T-helper 1 cell (primary cell): ENCODE results near the gene GOLGA8B.
"Not testable (repeated sequence)": the region's sequence is repeated elsewhere in the genome, so short reads cannot be mapped to it uniquely, and the experiment has no call there.

Experiments
- DNase-seq, 5 donors: peaks; one replicate each; pipeline ENCODE4 v3.0.0-alpha.2; 2012 to 2020

GOLGA8B gene

DNA sequence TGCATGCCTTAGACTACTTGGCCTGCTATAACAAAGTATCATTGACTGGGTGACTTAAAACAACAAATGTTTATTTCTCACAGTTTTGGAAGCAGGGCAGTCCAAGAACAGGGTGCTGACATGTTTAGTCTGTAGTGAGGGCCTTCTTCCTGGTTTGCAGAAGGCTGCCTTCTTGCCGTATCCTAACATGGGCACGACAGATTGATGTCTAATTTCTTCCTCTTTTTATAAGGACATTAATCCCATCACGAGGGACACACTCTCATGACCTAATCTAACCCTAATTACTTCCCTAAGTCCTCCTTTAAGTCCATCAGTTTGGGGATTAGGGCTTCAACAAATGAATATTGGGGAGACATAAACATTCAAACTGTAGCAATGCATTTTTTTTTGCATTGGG lies 10.9 kb upstream of the GOLGA8B start:
- no peak for DNase-seq

DNA sequence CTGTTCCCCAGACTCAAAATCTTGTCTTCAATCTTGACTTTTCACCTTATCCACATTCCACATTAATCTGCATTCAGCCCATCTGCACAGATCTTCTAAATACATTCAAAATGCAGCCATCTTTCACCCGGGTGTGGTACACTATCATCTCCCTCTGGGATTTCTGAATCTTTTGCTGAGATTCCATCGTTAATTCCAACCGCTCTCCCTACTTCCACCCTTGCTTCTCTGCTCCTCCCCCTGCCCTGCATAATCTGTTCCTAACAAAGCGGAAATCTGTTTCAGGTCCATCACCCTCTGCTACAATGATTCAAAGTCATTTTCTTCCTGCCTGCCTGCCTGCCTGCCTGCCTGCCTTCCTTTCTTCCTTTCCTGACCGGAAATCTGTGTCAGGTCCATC lies 7.9 kb upstream of the GOLGA8B start:
- DNase-seq: no peak

DNA sequence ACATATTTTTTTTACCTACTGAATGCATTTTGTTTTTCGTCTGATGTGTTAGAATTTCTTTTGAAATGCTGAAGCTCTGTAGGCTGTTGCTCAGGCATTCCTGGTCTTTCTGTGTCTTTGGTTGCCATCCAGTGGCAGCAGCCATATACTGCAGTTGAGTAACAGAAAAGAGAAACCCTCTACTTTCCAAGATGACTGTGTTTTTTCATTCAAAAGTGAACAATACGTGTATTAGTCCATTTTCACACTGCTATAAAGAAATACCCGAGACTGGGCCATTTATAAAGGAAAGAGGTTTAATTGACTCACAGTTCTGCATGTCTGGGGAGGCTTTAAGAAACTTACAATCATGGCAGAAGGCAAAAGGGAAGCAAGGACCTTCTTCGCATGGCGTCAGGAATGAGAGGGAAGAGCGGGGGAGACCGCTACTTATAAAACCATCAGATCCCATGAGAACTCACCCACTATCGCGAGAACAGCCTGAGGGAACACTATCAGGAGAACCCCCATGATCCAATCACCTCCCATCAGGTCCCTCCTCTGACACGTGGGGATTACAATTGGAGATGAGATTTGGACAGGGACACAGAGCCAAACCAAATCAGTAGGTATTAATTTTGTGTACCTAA lies 4.7 kb upstream of the GOLGA8B start:
- DNase-seq: peak in 4 of 5 donors; percentile 38 to 69 (median 44)

- DNase-seq: not testable (repeated sequence)
Measured at GRCh38 chr15:34585966-34586365, 2.5 kb upstream of the GOLGA8B start.

GRCh38 chr15:34584996-34585395 lies 1.5 kb upstream of the GOLGA8B start:
- DNase-seq: no peak

DNA sequence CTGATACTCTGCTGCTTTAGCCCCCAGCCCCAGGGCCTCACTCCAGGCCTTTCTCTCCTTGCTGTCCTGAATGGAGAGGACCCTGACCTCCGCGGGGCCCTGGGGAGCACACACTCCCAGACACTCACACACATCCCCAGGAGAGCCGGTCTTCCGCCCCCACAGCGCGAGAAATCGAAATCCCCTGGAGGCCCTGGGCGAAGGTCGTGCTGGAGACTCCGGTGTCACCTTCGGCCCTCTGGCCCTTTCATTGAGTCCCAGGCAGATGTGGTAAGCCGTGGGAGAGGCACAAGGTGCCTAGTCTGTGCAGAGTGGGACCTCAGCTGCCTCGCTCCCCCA lies 848 bp upstream of the GOLGA8B start:
- no peak for DNase-seq

DNA sequence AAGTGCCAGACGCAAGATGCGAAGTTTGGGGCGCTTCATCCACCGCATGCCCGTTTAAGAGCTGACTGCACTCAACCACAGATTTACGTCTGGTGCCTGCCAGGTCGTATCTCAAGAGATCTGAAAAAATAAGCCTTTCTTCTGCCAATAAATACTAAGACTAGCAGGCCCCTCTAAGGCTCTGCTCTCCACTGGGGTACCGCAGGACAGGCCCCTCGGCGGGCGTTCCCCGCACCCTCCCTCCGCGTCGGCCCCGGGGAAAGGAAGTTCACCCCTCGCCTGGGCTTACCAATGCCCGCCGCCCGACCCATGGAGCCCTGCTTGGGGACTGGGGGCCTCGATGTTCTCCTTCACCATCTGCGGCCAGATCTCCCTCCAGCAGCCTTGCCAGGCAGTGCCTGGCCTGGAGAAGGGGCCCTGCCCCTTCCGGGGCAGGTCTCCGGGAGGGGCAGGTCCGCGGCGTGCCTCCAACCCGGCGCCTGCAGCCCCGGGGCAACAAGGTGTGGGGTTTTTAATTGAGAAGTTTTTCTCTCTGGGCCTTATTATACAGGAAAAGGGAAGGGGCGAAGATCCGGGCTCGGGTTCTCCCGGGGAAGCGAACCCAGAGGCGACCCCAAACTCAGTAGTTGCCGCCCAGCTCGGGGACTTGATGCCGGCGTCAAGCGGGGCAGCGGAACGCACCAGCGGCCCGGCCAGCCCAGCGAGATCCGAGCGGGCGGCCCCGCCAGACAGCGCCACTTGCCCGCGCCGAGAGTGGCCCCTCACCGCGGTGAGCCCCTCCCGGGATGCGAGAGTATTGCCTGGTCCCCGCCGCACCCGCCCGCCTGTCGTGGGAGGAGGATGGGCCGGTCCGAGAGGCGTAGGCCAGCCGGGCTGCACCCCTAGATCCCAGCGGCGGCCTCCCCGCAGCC lies 735 bp downstream of the GOLGA8B start:
- peak in 3 of 5 donors; percentile 16 to 59 (median 29) for DNase-seq

GRCh38 chr15:34581687-34582460 lies 1.6 kb downstream of the GOLGA8B start:
- DNase-seq: not testable (repeated sequence)

DNA sequence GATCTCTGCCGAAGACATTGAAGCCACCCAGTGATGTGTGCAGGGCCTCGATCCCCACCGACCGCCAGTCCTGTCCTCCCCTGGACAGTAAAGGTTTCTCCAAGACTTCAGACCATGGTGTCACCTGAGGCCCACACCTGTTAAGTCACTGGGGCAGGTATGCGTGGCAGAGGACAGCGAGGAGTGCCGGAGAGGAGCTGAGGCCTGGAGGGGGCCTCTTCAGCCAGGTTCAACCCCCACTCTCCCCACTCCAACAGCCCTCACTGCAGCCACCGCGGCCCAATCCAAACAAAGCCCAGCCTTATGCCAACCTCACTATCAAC lies 2.4 kb downstream of the GOLGA8B start:
- no peak for DNase-seq

GRCh38 chr15:34580251-34581042 lies 3.0 kb downstream of the GOLGA8B start:
- DNase-seq: not testable (repeated sequence)

GRCh38 chr15:34578283-34578674 lies 5.2 kb downstream of the GOLGA8B start:
- DNase-seq: no peak

DNA sequence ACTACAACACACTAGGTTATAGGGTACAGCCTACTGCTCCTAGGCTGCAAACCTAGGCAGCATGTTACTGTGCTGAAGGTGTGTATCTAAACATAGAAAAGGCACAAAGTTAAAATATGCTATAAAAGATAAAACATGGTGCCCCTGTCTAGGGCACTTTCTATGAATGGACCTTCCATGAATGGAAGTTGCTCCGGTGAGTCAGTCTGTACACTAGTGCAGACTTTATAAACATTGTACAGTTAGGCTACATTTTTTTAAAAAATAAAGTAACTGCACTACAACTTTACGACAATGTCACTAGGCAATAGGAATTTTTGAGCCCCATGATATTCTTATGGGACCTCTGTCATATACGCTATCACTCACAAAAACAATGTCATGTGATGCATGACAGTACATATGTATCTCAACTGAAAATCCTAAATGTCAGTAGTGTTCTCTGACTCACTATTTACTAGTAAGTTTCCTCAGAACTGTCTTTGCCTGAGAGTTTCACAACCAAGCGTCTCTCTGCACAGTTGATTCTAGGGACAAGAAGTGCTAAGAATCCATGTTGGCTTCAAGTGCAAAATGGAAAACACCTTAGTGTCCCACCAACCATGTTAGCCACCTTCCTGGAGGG lies 5.7 kb downstream of the GOLGA8B start:
- peak in 1 of 5 donors; percentile 16 for DNase-seq

GRCh38 chr15:34575035-34575434 lies 8.4 kb downstream of the GOLGA8B start:
- DNase-seq: not testable (repeated sequence)

GRCh38 chr15:34572921-34573320 lies 10.5 kb downstream of the GOLGA8B start:
- DNase-seq: not testable (repeated sequence)

DNA sequence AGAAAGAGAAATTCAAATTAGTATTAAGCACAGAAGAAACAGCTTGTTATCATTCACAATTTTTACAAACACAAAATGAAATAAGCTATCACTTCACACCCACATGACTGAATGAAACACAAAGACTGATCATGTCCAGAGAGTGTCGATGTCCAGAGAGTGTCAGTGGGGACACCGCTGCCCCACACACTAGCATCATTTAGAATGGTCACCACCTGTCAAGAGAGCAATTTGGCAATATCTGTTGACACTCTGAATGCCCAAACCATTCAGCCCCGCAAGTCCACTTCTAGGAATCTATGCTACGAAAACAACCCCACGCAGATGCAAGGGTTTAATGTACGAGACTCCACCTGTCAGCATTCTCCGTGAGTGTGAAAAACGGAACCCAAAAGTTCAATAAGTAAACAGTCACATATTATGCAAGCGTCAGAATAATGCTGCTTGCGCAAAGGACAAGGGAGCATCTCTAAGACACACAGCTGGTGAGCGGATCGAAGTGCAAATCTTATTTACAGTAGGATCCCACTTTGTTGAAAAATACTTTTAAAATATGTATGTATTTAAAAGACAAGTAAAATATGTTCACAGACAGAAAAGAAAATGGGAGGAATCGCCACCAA lies 11.3 kb downstream of the GOLGA8B start:
- DNase-seq: not testable (repeated sequence)

GRCh38 chr15:34569670-34570396 lies 13.6 kb downstream of the GOLGA8B start:
- not testable (repeated sequence) for DNase-seq

- not testable (repeated sequence) for DNase-seq
Measured at GRCh38 chr15:34567174-34567573, 16.3 kb downstream of the GOLGA8B start.

DNA sequence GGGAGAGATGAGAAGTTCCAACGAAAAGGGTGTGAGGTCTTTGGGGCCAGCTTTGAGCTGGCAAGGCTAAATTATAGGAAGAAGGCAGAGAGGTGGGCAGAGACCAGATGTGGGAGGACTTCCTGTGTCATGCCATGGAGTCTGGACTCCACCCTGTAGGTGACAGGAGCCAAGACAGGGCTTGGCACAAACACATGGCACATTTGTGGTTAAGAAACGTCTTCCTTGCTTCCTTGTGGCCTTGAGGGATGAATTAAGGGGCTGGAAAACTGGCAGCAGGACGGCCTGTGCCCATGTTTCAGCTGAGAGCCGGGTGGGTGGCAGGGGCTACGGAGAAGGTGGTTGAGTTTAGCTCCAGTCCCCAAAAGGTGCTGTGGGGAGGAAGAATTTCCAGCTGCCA lies 18.7 kb downstream of the GOLGA8B start:
- DNase-seq: not testable (repeated sequence)

GRCh38 chr15:34560814-34561213 lies 22.6 kb downstream of the GOLGA8B start:
- not testable (repeated sequence) for DNase-seq

- DNase-seq: not testable (repeated sequence)
Measured at GRCh38 chr15:34559764-34560163, 23.7 kb downstream of the GOLGA8B start.

GRCh38 chr15:34555162-34555561 lies 28.3 kb downstream of the GOLGA8B start:
- not testable (repeated sequence) for DNase-seq
